NCI-H2107 (cell line): ENCODE results near the gene ARCN1.
"Not testable (repeated sequence)": the region's sequence is repeated elsewhere in the genome, so short reads cannot be mapped to it uniquely, and the experiment has no call there.

Experiments used
- DNase-seq: peaks from one replicate; lab custom pipeline; 2025; lab: John Stamatoyannopoulos, UW

Gene ARCN1

GRCh38 chr11:118606157-118606843 lies 34.1 kb downstream of the ARCN1 start:
- DNase-seq: no peak

GRCh38 chr11:118606844-118607228 lies 34.6 kb downstream of the ARCN1 start:
- no peak for DNase-seq

GRCh38 chr11:118607401-118608359 lies 35.5 kb downstream of the ARCN1 start, which contains the start of gene PHLDB1:
PHLDB1 (plus strand) TSS chr11:118607615; CDS start chr11:118613837, 6,222 bp downstream.
- DNase-seq: peak; percentile 43

- no peak for DNase-seq
Measured at GRCh38 chr11:118608360-118609227, 36.4 kb downstream of the ARCN1 start.

- no peak for DNase-seq
Measured at GRCh38 chr11:118609380-118610224, 37.4 kb downstream of the ARCN1 start.

GRCh38 chr11:118610225-118610772 lies 38.1 kb downstream of the ARCN1 start:
- DNase-seq: no peak

GRCh38 chr11:118610773-118611432 lies 38.7 kb downstream of the ARCN1 start:
- DNase-seq: no peak

GRCh38 chr11:118611433-118611795 lies 39.2 kb downstream of the ARCN1 start:
- not testable (repeated sequence) for DNase-seq

- DNase-seq: no peak
Measured at GRCh38 chr11:118612378-118612777, 40.2 kb downstream of the ARCN1 start.

- DNase-seq: no peak
Measured at GRCh38 chr11:118614511-118614910, 42.3 kb downstream of the ARCN1 start.

GRCh38 chr11:118615282-118615975 lies 43.2 kb downstream of the ARCN1 start:
- no peak for DNase-seq

GRCh38 chr11:118615976-118616371 lies 43.8 kb downstream of the ARCN1 start:
- no peak for DNase-seq

- no peak for DNase-seq
Measured at GRCh38 chr11:118618115-118618990, 46.1 kb downstream of the ARCN1 start.

GRCh38 chr11:118618991-118619375 lies 46.8 kb downstream of the ARCN1 start:
- DNase-seq: no peak

GRCh38 chr11:118619444-118620197 lies 47.4 kb downstream of the ARCN1 start:
- DNase-seq: no peak

GRCh38 chr11:118620529-118621070 lies 48.4 kb downstream of the ARCN1 start:
- no peak for DNase-seq

GRCh38 chr11:118621071-118621783 lies 49.0 kb downstream of the ARCN1 start:
- DNase-seq: peak; percentile 59
